Bronchial epithelial cell (primary cell): ENCODE results near the gene LAMC2. TPM values are rescaled to one million over a fixed set of nuclear protein-coding genes. Genes with fewer than 3 reads are reported as not detected.

ENCODE experiments used
- DNase-seq: peaks from one replicate; pipeline ENCODE4 v3.0.0-alpha.2; 2010; ENCODE audit warnings: low read depth
- FAIRE-seq: peaks from 2 replicates; lab custom pipeline; 2011; peaks lifted over from hg19 to GRCh38; lab: Jason Lieb, UNC
- H3K27me3 ChIP-seq: 2 replicates; pipeline ENCODE4 v1.5.1; 2011; ENCODE audit warnings: low read length; ENCODE audit not compliant: control insufficient read depth, insufficient read depth
- H3K36me3 ChIP-seq: 2 replicates; pipeline ENCODE4 v1.5.1; 2011; ENCODE audit warnings: low read length; ENCODE audit not compliant: control insufficient read depth, insufficient read depth
- H3K4me3 ChIP-seq: 2 replicates; pipeline ENCODE4 v1.5.1; 2011; ENCODE audit warnings: mild to moderate bottlenecking, low read depth, low read length, control low read depth
- total RNA-seq: library from RNA; depleted of rRNA; stranded (reverse); fragments of >200 nt; gene quantifications from 2 replicates; pipeline ENCODE4 v1.2.1, GENCODE V29; 2014
- TF ChIP-seq, protein P1 (sequence below): IDR thresholded peaks from 2 replicates; pipeline ENCODE4 v1.5.1; 2011; ENCODE audit warnings: mild to moderate bottlenecking, moderate library complexity, low read length, control low read depth, inconsistent platforms; ENCODE audit not compliant: insufficient read depth, severe bottlenecking

LAMC2 gene
- total RNA-seq, 1 donor from 2014 or later, result 1,840 TPM

DNA sequence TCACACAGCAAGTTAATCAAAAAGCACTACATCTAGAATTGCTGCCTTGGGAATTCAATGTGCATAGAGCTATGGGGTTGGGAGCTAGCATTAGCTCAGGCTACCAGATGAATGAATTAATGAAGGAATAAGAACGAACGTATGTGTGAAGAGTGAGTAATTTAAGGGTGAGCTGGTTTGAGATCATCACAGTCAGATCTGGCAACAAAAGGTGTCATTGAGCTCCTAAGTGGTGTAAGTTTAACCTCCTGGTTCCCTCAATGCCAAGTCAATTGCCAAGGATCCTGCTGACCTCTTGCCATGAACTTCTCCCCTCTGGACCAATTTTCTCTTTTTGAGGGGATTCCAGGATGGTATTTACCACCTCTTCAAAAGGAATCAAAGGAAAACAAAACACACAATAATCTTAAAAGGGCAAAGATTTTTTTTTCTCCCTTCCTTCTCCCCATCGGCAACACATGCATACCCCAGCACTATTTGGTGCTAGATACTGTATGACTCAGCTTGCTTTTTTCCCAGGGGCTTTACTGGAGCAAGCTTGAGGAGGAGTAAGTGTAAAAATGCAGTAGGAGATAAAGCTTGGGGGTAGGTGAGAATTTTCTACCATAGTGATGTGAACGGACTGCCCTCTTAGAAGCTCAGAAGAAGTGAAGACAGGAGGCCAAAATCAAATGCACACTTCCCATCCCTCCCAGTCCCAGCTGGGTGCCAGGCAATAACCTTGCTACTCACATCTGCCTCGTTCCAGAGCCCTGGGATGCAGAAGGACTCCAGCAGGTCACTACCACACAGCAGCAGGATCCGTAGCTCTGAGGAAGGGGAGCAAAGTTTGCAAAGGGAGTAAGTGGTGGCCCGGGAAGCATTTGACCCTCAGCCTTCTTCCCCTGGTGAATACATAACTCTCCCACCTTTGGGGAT is 92.0 kb downstream of the LAMC2 start:
- Histone ChIP-seq H3K4me3 (no peak overlapping the region), H3K27me3 (no peaks in the 10 kb centered on the region), H3K36me3 (no peaks in the 10 kb centered on the region)
- TF ChIP-seq, protein P1, sequence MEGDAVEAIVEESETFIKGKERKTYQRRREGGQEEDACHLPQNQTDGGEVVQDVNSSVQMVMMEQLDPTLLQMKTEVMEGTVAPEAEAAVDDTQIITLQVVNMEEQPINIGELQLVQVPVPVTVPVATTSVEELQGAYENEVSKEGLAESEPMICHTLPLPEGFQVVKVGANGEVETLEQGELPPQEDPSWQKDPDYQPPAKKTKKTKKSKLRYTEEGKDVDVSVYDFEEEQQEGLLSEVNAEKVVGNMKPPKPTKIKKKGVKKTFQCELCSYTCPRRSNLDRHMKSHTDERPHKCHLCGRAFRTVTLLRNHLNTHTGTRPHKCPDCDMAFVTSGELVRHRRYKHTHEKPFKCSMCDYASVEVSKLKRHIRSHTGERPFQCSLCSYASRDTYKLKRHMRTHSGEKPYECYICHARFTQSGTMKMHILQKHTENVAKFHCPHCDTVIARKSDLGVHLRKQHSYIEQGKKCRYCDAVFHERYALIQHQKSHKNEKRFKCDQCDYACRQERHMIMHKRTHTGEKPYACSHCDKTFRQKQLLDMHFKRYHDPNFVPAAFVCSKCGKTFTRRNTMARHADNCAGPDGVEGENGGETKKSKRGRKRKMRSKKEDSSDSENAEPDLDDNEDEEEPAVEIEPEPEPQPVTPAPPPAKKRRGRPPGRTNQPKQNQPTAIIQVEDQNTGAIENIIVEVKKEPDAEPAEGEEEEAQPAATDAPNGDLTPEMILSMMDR, result no peak
- FAIRE-seq, result no peak
- DNase-seq, result peak; percentile 91

DNA sequence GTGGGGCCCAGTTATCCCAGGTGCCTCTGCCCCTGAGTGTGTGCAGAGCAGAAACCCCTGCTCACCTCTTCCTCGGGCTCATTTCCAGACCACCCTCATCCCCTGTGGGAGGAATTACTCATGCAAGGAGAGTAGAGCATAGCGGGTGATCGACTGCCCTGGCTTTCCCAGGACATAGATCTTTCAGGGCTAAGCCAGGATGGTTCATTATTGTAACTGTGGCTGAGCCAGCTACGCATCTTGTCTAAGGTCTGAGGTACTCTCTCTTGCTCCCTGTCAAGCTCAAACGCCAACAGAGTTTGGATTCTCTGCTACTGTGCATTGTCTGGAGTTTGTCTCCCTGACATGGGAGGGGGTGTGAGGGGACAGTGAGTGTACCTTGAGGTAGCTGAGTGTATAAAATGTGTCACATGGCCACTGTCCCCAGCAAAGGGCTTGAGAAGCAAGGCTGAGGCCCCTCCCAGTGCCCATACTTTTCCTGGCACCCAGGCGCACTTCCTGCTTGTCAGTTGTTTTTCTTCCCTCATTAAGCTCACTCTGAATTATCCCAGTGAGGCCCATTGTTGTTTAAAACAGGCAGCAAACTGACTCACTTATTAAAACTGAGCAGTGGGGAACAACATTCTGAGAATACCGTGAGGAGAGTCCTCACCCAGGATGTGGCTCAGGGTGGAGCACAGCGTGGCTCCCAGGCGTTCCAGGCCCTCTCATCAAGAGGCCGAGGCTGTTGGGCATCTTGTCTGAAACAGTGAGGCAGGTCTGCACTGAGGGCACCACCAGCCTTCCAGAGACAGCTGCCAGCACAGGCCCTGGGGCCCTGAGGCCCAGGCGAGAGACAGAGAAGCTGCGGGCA is 92.9 kb downstream of the LAMC2 start:
- peak; percentile 55 for FAIRE-seq

GRCh38 chr1:183279835-183280234 is 93.8 kb downstream of the LAMC2 start:
- peak; percentile 98 for DNase-seq
- FAIRE-seq, result peak; percentile 89
- Histone ChIP-seq H3K27me3 (no peaks in the 10 kb centered on the region), H3K36me3 (no peaks in the 10 kb centered on the region), H3K4me3 (no peak overlapping the region)
- TF ChIP-seq, protein P1, result no peak

More for the DNA sequence above, 92.9 kb downstream of the LAMC2 start:
- TF ChIP-seq, protein P1, result no peak
- Histone ChIP-seq H3K36me3 (no peaks in the 10 kb centered on the region), H3K27me3 (no peaks in the 10 kb centered on the region), H3K4me3 (no peak overlapping the region)
- peak; percentile 95 for DNase-seq

DNA sequence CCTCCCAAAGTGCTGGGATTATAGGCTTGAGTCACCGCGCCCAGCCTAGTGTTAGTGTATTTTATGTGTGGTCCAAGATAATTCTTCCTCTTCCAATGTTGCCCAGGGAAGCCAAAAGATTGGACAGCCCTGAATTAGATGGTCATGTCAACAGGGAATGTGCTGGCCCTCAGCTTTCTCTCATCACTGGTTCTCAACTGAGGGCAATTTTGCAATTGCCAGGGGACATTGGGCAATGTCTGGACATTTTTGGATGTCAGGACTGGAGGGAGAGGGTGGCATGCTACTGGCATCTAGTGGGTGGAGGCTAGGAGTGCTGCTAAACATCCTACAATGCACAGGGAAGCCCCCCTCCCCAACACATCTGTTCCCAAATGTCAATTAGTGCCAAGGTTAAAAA is 95.0 kb downstream of the LAMC2 start:
- TF ChIP-seq, protein P1, result peak; percentile 34
- DNase-seq, result peak; percentile 49
- no peak overlapping the region for H3K4me3 ChIP-seq
- no peaks in the 10 kb centered on the region for H3K27me3 ChIP-seq
- FAIRE-seq, result no peak
- H3K36me3 ChIP-seq, result no peaks in the 10 kb centered on the region

DNA sequence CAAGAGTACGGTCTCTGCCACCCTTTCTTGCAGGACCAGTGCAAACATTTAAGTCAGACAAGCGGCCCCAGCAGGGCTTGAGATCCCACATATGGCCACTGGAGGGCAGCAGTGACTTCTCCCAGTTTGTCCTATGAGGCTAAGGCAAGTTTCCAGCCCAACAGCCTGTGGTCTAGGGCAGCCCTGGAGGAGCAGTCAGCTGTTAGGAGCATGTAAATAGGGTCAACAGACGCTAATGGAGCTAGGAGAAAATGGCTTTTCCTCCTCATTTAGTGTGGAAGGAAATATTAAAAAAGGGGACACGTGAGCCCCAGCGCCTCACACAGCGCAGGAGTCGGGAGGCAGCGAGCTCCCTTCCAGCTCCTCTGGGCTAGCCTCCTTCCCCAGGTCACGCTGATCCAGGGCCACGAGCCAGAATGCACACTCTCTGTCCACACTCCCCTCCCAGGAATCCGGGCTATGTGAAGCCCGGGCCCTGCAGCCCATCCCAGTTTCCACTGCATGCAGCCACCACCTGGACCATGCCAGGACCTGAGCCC is 95.6 kb downstream of the LAMC2 start:
- TF ChIP-seq, protein P1, result peak; percentile 84
- no peaks in the 10 kb centered on the region for H3K27me3 ChIP-seq
- DNase-seq, result peak; percentile 88
- FAIRE-seq, result no peak
- H3K4me3 ChIP-seq, result no peak overlapping the region
- no peaks in the 10 kb centered on the region for H3K36me3 ChIP-seq
